Measurements from ENCODE around the gene EYS. TPM values are rescaled to one million over a fixed set of nuclear protein-coding genes. Genes with fewer than 3 reads are reported as not detected.

EYS gene
- total and polyA plus RNA-seq, 8 donors: 0.55 to 0.58 TPM; not detected in 6

GRCh38 chr6:64622944-64623343, 1084.1 kb downstream of the EYS start:
- Histone ChIP-seq H3K4me3 (no peak overlapping the region), H3K27ac (no peak overlapping the region), H3K36me3 (no peaks in the 10 kb centered on the region), H3K9me3 (no peaks in the 10 kb centered on the region), H3K27me3 (no peaks in the 10 kb centered on the region), H3K4me1 (no peaks in the 10 kb centered on the region)
- WGBS, 5 donors: 38 to 50% (median 47%) methylated on average over 1 of the region's 1 CpG
- intact Hi-C loops (cut with DNase I; ENCODE audit: low total_unique reads): no loop called here
- no peak for DNase-seq
- no peak for TF ChIP-seq CTCF (IDR thresholded peaks at IDR 0.05)
- no peak for TF ChIP-seq EP300 (IDR thresholded peaks at IDR 0.05)
- no peak for TF ChIP-seq POLR2AphosphoS5 (IDR thresholded peaks at IDR 0.05)
- TF ChIP-seq POLR2A (IDR thresholded peaks at IDR 0.05): no peak

- Histone ChIP-seq H3K4me1 (no peaks in the 10 kb centered on the region), H3K9me3 (peaks cover 0 to 3% (median 0%) of the 10 kb centered on the region in 4 donors), H3K4me3 (no peak overlapping the region), H3K27me3 (no peaks in the 10 kb centered on the region), H3K27ac (no peak overlapping the region), H3K36me3 (no peaks in the 10 kb centered on the region)
- DNase-seq: no peak
- no peak for TF ChIP-seq POLR2A (IDR thresholded peaks at IDR 0.05)
- no peak for TF ChIP-seq CTCF (IDR thresholded peaks at IDR 0.05)
- no peak for TF ChIP-seq POLR2AphosphoS5 (IDR thresholded peaks at IDR 0.05)
- TF ChIP-seq EP300 (IDR thresholded peaks at IDR 0.05): no peak
- WGBS, 5 donors: 84 to 95% (median 91%) methylated on average over 1 of the region's 1 CpG
- intact Hi-C loops (cut with DNase I; ENCODE audit: low total_unique reads): no loop called here
These were observed 1104.0 kb downstream of the EYS start for GRCh38 chr6:64602993-64603392.

- intact Hi-C loops (cut with DNase I; ENCODE audit: low total_unique reads): no loop called here
- 74 to 89% (median 78%) methylated on average over 6 of the region's 6 CpGs for WGBS, 5 donors
- H3K4me1 ChIP-seq: no peaks in the 10 kb centered on the region
- no peak for DNase-seq
- H3K9me3 ChIP-seq: no peaks in the 10 kb centered on the region
- no peak overlapping the region for H3K4me3 ChIP-seq
- no peaks in the 10 kb centered on the region for H3K36me3 ChIP-seq
- H3K27ac ChIP-seq: no peak overlapping the region
- TF ChIP-seq POLR2A (IDR thresholded peaks at IDR 0.05): no peak
- no peak for TF ChIP-seq POLR2AphosphoS5 (IDR thresholded peaks at IDR 0.05)
- no peak for TF ChIP-seq EP300 (IDR thresholded peaks at IDR 0.05)
- TF ChIP-seq CTCF (IDR thresholded peaks at IDR 0.05): no peak
- no peaks in the 10 kb centered on the region for H3K27me3 ChIP-seq
These were observed 1115.4 kb downstream of the EYS start for GRCh38 chr6:64591676-64592036.

- H3K27me3 ChIP-seq: no peaks in the 10 kb centered on the region
- H3K4me3 ChIP-seq: no peak overlapping the region
- intact Hi-C loops (cut with DNase I; ENCODE audit: low total_unique reads): no loop called here
- peak in 1 of 2 donors; percentile 2 for DNase-seq
- 55 to 67% (median 65%) methylated on average over 6 of the region's 6 CpGs for whole genome bisulfite sequencing, 5 donors
- no peaks in the 10 kb centered on the region for H3K4me1 ChIP-seq
- no peaks in the 10 kb centered on the region for H3K9me3 ChIP-seq
- TF ChIP-seq POLR2A (IDR thresholded peaks at IDR 0.05) (no peak), EP300 (IDR thresholded peaks at IDR 0.05) (no peak), CTCF (IDR thresholded peaks at IDR 0.05) (no peak), POLR2AphosphoS5 (IDR thresholded peaks at IDR 0.05) (no peak)
- no peaks in the 10 kb centered on the region for H3K36me3 ChIP-seq
- H3K27ac ChIP-seq: no peak overlapping the region
These were observed 1115.9 kb downstream of the EYS start for GRCh38 chr6:64590965-64591675.

Data from stomach (tissue), 9 donors.